ENCODE data around the gene THRA.

THRA gene

GRCh38 chr17:40068584-40068916, 5.8 kb downstream of the THRA start:
- no peaks in the 10 kb centered on the region for H3K9me3 Mint-ChIP-seq
- H3K36me3 Mint-ChIP-seq (ENCODE audit: low read depth) = no peaks in the 10 kb centered on the region

GRCh38 chr17:40068917-40069750, 6.4 kb downstream of the THRA start:
- Mint-ChIP-seq H3K4me3 (peak overlapping the region; percentile 85), H3K9me3 (no peaks in the 10 kb centered on the region), H3K36me3 (ENCODE audit: low read depth) (no peaks in the 10 kb centered on the region), H3K4me1 (ENCODE audit: low read depth) (peaks cover 70% of the 10 kb centered on the region), H3K27me3 (no peaks in the 10 kb centered on the region), H3K27ac (peak overlapping the region; percentile 94)

More at GRCh38 chr17:40068584-40068916, 5.8 kb downstream of the THRA start:
- Mint-ChIP-seq H3K27me3 (no peaks in the 10 kb centered on the region), H3K4me1 (ENCODE audit: low read depth) (peaks cover 75% of the 10 kb centered on the region), H3K27ac (peak overlapping the region; percentile 94), H3K4me3 (peak overlapping the region; percentile 85)

- Mint-ChIP-seq H3K4me1 (ENCODE audit: low read depth) (peaks cover 67% of the 10 kb centered on the region), H3K9me3 (no peaks in the 10 kb centered on the region), H3K36me3 (ENCODE audit: low read depth) (no peaks in the 10 kb centered on the region)
Measured at GRCh38 chr17:40069751-40070708, 7.3 kb downstream of the THRA start.

GRCh38 chr17:40070709-40071312, 8.0 kb downstream of the THRA start:
- Mint-ChIP-seq H3K36me3 (ENCODE audit: low read depth) (no peaks in the 10 kb centered on the region), H3K9me3 (no peaks in the 10 kb centered on the region), H3K27me3 (no peaks in the 10 kb centered on the region), H3K4me1 (ENCODE audit: low read depth) (peaks cover 69% of the 10 kb centered on the region), H3K27ac (peak overlapping the region; percentile 94), H3K4me3 (peak overlapping the region; percentile 85)

More at GRCh38 chr17:40069751-40070708, 7.3 kb downstream of the THRA start:
- Mint-ChIP-seq H3K4me3 (peak overlapping the region; percentile 85), H3K27me3 (no peaks in the 10 kb centered on the region), H3K27ac (peak overlapping the region; percentile 94)

- Mint-ChIP-seq H3K36me3 (ENCODE audit: low read depth) (no peaks in the 10 kb centered on the region), H3K27me3 (no peaks in the 10 kb centered on the region), H3K4me3 (no peak overlapping the region), H3K9me3 (no peaks in the 10 kb centered on the region), H3K27ac (peak overlapping the region; percentile 94), H3K4me1 (ENCODE audit: low read depth) (peaks cover 76% of the 10 kb centered on the region)
Measured at GRCh38 chr17:40071313-40072039, 8.7 kb downstream of the THRA start.

- Mint-ChIP-seq H3K27me3 (no peaks in the 10 kb centered on the region), H3K4me3 (no peak overlapping the region), H3K27ac (no peak overlapping the region), H3K36me3 (ENCODE audit: low read depth) (no peaks in the 10 kb centered on the region), H3K4me1 (ENCODE audit: low read depth) (peaks cover 69% of the 10 kb centered on the region), H3K9me3 (no peaks in the 10 kb centered on the region)
Measured at GRCh38 chr17:40072040-40072734, 9.4 kb downstream of the THRA start.

- Mint-ChIP-seq H3K4me1 (ENCODE audit: low read depth) (peaks cover 64% of the 10 kb centered on the region), H3K36me3 (ENCODE audit: low read depth) (peaks cover 2% of the 10 kb centered on the region), H3K9me3 (no peaks in the 10 kb centered on the region)
Measured at GRCh38 chr17:40072735-40073346, 10.1 kb downstream of the THRA start.

GRCh38 chr17:40073454-40074174, 10.8 kb downstream of the THRA start:
- no peaks in the 10 kb centered on the region for H3K9me3 Mint-ChIP-seq
- no peaks in the 10 kb centered on the region for H3K27me3 Mint-ChIP-seq
- H3K27ac Mint-ChIP-seq = peak overlapping the region; percentile 46
- no peak overlapping the region for H3K4me3 Mint-ChIP-seq
- peaks cover 4% of the 10 kb centered on the region for H3K36me3 Mint-ChIP-seq (ENCODE audit: low read depth)
- H3K4me1 Mint-ChIP-seq (ENCODE audit: low read depth) = peaks cover 56% of the 10 kb centered on the region

More at GRCh38 chr17:40072735-40073346, 10.1 kb downstream of the THRA start:
- Mint-ChIP-seq H3K27me3 (no peaks in the 10 kb centered on the region), H3K4me3 (no peak overlapping the region), H3K27ac (no peak overlapping the region)

- peak overlapping the region; percentile 46 for H3K27ac Mint-ChIP-seq
- no peaks in the 10 kb centered on the region for H3K9me3 Mint-ChIP-seq
- peaks cover 4% of the 10 kb centered on the region for H3K36me3 Mint-ChIP-seq (ENCODE audit: low read depth)
- H3K4me1 Mint-ChIP-seq (ENCODE audit: low read depth) = peaks cover 51% of the 10 kb centered on the region
- H3K27me3 Mint-ChIP-seq = no peaks in the 10 kb centered on the region
- H3K4me3 Mint-ChIP-seq = no peak overlapping the region
Measured at GRCh38 chr17:40074175-40074512, 11.4 kb downstream of the THRA start.

GRCh38 chr17:40074871-40075200, 12.1 kb downstream of the THRA start:
- H3K36me3 Mint-ChIP-seq (ENCODE audit: low read depth) = peaks cover 4% of the 10 kb centered on the region
- peaks cover 44% of the 10 kb centered on the region for H3K4me1 Mint-ChIP-seq (ENCODE audit: low read depth)
- no peaks in the 10 kb centered on the region for H3K9me3 Mint-ChIP-seq
- no peak overlapping the region for H3K4me3 Mint-ChIP-seq
- peak overlapping the region; percentile 52 for H3K27ac Mint-ChIP-seq
- no peaks in the 10 kb centered on the region for H3K27me3 Mint-ChIP-seq

GRCh38 chr17:40075201-40075941, 12.6 kb downstream of the THRA start:
- no peak overlapping the region for H3K4me3 Mint-ChIP-seq
- peaks cover 4% of the 10 kb centered on the region for H3K36me3 Mint-ChIP-seq (ENCODE audit: low read depth)
- H3K27ac Mint-ChIP-seq = no peak overlapping the region
- H3K4me1 Mint-ChIP-seq (ENCODE audit: low read depth) = peaks cover 39% of the 10 kb centered on the region
- H3K9me3 Mint-ChIP-seq = no peaks in the 10 kb centered on the region
- no peaks in the 10 kb centered on the region for H3K27me3 Mint-ChIP-seq

- no peaks in the 10 kb centered on the region for H3K27me3 Mint-ChIP-seq
- peaks cover 4% of the 10 kb centered on the region for H3K36me3 Mint-ChIP-seq (ENCODE audit: low read depth)
- H3K27ac Mint-ChIP-seq = no peak overlapping the region
- no peaks in the 10 kb centered on the region for H3K9me3 Mint-ChIP-seq
- no peak overlapping the region for H3K4me3 Mint-ChIP-seq
- H3K4me1 Mint-ChIP-seq (ENCODE audit: low read depth) = peaks cover 32% of the 10 kb centered on the region
Measured at GRCh38 chr17:40075942-40076498, 13.3 kb downstream of the THRA start.

All from stimulated activated naive CD8-positive, alpha-beta T cell treated with anti-CD3 and anti-CD28 coated beads, Interleukin-15, Interleukin-2, amounts not matched to agents 100 ng/mL and 50 ng/mL, for 24 hours (primary cell).